Measurements from ENCODE around the gene AHI1.

Gene AHI1

DNA sequence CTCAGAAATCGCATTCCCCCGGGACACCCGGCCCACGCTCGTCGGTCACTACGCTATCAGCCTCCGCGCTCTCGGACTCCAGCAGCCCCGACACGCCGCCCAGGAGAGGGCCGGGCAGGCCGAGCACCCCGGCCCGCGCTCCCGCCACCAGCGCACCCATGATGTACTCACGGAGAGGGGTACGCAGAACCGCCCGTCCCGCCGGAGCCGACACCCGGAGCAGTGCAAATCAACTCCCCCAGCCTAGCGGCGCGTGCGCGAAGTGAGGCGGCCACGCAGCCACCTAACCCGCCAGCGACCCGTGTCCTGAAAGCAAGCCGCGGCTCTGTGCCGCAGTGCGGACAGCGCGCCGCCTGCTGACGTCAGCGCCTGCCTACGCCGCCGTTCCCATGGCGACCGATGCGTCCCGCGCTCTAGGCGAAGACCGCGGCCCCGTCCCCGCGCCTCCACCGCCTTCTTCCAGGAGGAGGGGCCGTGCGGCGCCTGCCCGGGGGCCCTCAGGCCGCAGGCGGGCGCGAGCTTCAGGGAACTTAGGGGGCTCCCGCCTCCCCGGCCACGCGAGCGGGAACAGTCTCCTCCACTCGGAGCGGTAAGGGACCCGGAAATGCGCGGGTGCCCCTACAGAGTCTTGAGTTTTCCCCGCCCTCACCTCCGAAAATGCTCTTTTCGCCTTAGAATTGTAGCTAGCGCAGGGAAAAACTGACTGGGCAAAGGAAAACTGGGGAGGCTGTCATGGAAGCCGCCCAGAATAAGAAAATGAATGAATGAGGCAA lies at the start of gene AHI1:
TSS of gene AHI1 (minus strand) at position 329 of the 773 bp plus-strand sequence. CDS start 5,503 bp downstream, outside the sequence.
- peak; percentile 95 for DNase-seq

GRCh38 chr6:135546680-135547418 lies 49.3 kb upstream of the AHI1 start:
- DNase-seq: no peak

DNA sequence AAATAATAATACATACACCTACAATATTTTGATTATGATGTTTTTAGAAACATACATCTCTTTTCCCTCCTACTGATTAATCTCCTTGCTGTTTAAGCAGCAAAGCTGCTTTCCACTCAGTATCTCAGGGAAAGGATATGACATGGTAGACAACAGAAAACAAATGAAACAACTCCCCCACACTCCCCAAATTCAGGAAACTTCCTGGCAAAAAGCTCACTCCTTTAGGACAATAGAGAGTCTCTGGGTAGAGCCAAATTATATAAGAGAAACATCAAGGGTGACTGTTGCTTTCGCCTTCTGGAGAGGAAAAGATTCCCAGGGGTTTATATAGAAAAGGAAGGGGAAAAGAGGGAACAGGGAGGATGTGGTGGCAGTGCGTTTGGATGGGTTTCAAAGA lies 48.7 kb upstream of the AHI1 start:
- no peak for DNase-seq

GRCh38 chr6:135540207-135540840 lies 42.8 kb upstream of the AHI1 start:
- no peak for DNase-seq

DNA sequence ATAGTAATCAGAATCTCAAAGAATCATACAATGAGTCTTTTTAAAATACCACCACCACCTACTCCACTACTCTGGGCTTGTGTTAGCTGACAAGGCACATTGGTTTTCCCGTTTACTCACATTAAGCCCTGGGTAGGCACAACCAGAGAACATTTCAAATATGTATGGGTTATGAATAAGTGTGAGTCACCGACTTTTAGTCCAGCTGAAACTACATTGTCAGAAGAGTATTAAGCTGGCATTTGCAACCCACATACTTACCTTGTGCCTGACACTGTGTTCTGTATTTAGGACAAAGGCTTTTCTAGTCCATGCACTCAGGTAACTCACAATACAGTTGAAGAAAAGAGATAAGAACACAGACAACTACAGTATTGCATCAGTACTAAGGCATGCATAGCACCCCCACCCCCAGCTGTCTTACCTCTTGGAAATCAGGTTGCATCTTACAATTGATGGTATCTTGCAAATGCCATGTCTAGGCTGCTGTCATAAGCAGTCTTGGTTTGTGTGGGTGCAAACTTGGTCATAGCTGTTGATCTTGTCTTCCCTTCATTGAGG lies 40.3 kb upstream of the AHI1 start:
- DNase-seq: no peak

- peak; percentile 42 for DNase-seq
Observed at GRCh38 chr6:135535989-135536414, 38.5 kb upstream of the AHI1 start.

GRCh38 chr6:135534773-135535380 lies 37.3 kb upstream of the AHI1 start:
- no peak for DNase-seq

DNA sequence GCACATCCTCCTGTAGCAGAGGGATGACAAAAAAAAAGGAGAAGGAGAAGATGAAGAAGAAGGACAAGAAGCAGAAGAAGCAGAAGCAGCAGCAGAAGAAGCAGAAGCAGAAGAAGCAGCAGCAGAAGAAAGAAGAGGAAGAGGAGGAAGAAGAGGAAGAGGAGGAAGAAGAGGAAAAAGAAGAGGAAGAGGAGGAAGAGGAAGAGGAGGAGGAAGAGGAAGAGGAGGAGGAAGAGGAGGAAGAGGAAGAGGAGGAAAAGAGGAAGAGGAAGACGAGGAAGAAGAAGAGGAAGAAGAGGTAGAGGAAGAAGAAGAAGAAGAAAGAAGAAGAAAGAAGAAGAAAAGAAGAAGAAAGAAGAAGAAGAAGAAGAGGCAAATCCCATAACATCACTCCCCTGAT lies 35.0 kb upstream of the AHI1 start:
- no peak for DNase-seq

- no peak for DNase-seq
Observed at GRCh38 chr6:135531954-135532490, 34.5 kb upstream of the AHI1 start.

DNA sequence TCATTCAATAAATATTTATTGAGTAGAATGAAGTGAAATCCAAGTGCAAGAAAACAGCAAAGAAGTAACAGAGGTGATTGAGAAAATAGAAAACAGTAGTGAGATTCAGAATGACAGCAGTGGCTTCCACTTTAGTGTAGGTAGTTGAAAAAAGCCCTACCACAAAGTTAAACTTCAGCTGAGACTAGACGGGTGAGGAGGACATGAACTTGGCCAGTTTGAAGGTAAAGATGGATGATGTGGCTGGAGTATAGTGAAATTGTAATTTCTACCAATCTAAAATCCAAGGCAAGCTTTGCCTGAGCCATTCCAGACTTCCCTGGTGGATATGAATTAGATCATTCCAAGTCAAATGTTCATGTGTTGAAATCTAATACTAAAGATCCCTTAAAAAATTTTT lies 32.6 kb upstream of the AHI1 start:
- no peak for DNase-seq

GRCh38 chr6:135527960-135528249 lies 30.4 kb upstream of the AHI1 start:
- DNase-seq: no peak

GRCh38 chr6:135527116-135527959 lies 29.8 kb upstream of the AHI1 start:
- DNase-seq: no peak

- no peak for DNase-seq
Observed at GRCh38 chr6:135525594-135525993, 28.1 kb upstream of the AHI1 start.

- peak; percentile 3 for DNase-seq
Observed at GRCh38 chr6:135522965-135523692, 25.6 kb upstream of the AHI1 start.

DNA sequence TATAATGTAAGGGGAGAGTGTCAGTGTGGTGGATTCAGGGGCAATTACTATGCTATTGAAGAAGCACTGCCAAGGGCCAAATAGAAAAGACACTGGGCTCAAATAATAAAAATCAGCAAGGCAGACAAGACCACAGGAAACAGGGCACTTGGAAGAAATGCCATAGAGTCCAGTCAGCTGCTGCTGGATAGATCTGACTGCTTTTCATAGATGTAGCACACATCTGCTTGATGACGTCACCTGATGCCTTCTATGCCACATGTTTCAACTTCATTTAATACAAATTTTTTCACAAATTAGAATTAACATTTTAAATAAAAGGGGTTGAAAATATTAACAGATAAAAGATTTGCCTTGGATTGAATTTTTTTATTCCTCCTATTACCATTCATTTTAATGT lies 23.9 kb upstream of the AHI1 start:
- DNase-seq: no peak

DNA sequence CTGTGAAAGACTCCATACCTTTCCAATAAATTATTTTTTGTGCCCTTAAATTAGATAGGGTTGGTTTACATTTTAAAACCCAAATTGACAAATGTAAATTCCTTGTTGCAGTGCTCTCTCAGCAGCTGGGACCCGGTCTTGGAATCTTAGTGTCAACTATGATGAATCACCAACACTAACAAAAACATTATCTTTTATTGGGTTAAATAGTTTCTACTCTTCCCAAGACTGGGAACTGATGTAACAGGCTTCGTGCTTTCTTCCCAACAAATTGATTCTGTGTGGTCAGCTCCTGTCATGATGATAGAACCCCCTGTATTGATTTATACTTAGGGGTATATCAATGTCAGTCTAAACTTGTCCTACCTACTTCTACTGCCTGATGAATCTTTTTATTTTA lies 23.2 kb upstream of the AHI1 start:
- DNase-seq: no peak

DNA sequence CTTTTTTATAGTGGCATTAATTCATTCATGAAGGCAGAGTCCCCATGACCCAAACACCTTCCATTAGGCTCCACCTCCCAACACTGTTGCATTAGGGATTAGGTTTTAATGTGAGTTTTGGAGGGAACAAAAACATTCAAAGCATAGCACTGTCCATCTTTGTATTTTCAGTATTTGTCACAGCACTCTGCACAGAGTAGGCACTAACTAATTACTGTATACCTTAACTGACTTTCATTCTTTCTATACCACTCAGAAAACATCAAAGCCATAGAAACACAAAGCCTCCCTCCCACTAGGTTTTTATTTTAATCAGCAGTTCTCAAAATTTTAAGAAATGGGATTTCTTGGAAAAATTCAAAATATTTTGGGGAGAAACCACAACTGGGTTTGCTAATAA lies 21.8 kb upstream of the AHI1 start:
- no peak for DNase-seq

GRCh38 chr6:135517527-135517926 lies 20.0 kb upstream of the AHI1 start:
- no peak for DNase-seq

GRCh38 chr6:135514706-135515105 lies 17.2 kb upstream of the AHI1 start:
- DNase-seq: no peak

DNA sequence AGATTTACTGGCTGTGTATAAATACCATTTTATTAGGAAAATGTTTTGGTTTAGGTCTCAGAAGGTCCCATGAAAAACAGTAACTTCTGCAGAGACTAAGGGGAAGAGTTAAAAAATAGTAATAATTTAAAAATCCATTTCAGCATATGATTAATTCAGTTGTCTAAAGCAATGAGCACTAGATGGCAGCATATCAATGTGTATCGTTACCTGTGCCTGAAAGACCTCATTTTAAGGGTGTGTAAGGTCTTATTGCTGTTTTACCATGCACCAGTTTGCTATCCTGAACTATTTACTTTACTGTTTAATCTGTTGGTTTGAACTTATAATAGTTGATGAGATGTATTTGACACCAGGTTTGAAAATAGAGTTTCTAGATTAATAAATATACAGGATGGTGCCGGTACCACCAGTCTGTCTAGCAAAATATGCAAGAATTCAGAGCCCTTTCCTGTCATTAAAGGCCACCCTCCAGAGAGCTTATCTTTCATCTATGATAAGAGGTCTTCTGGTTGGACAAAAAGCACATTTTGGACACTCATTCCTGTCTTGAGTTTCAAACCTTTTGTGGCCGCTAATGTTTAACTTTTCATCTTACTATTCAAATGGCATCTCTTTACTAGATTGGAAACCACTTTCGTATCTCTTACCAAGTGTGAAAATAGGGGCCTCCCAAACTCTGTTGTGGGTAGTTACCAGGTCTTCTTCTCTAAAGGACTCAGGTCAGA lies 8.9 kb upstream of the AHI1 start:
- DNase-seq: peak; percentile 57

DNA sequence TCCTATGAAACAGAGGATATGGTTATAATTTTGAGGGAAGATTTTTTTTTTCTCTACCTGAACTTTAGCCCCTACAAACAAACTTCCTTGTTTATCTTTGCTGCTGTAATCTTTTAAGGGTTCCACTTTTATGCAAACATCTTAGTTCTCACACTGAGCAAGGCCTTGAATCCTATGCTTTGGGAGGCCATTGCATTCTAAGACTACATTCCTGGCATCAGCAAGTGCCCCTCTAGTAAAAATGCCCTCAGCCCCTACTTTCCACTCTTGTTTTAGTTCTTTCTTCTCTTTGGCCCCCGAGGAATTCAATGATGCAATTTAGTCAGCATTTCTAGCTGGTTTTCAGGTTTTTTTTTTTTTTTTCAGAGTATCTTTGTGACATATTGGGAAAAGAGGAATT lies 8.1 kb upstream of the AHI1 start:
- no peak for DNase-seq

Measured in NCI-H1436 (cell line).